HFFc6 (cell line): ENCODE measurements around the gene SHD. TPM values are rescaled to one million over a fixed set of nuclear protein-coding genes. Genes with fewer than 3 reads are reported as not detected.

ENCODE experiments used
- DNase-seq: peaks from one replicate; pipeline ENCODE4 v3.0.0-alpha.2; 2018
- H3K27ac Mint-ChIP-seq: 2 replicates; pipeline ENCODE4 v1.8.0; 2020; ENCODE audit warnings: mild to moderate bottlenecking, mixed read lengths
- H3K27me3 Mint-ChIP-seq: 2 replicates; pipeline ENCODE4 v1.8.0; 2021; ENCODE audit warnings: mild to moderate bottlenecking, moderate library complexity, mixed read lengths; ENCODE audit not compliant: insufficient read depth
- H3K36me3 Mint-ChIP-seq: 2 replicates; pipeline ENCODE4 v1.8.0; 2021; ENCODE audit warnings: low read depth, mixed read lengths
- H3K4me1 Mint-ChIP-seq: 2 replicates; pipeline ENCODE4 v1.8.0; 2020; ENCODE audit warnings: low read depth, mixed read lengths
- H3K4me3 Mint-ChIP-seq: 2 replicates; pipeline ENCODE4 v1.8.0; 2020; ENCODE audit warnings: mild to moderate bottlenecking, moderate library complexity, mixed read lengths
- H3K9me3 Mint-ChIP-seq: 2 replicates; pipeline ENCODE4 v1.8.0; 2020; ENCODE audit warnings: mild to moderate bottlenecking, mixed read lengths
- total RNA-seq, 6 experiments: library from RNA; stranded (reverse); fragmentation: NEBNext Ultra II Directional; extraction: Animal tissue kit (Norgen Biotek cat#: 25700); gene quantifications; 2 replicates in 1 of 6; 3 replicates in 5 of 6; pipeline ENCODE4 v1.2.3, GENCODE V29; 2021
- TF ChIP-seq, protein P1 (sequence below): fragments of 200-600 bp; sonication (generic); IDR thresholded peaks from 2 replicates; pipeline ENCODE4 v1.5.0; 2021; ENCODE audit warnings: antibody characterized with exemption, mild to moderate bottlenecking

The SHD gene
- total RNA-seq, 6 experiments from 2014 or later: not detected

GRCh38 chr19:4246767-4247593 is 32.1 kb upstream of the SHD start, which contains the start of gene YJU2:
TSS of gene YJU2 (plus strand) at chr19:4247080. CDS start at chr19:4247147, 67 bp downstream.
- peak; percentile 98 for DNase-seq
- Mint-ChIP-seq H3K27ac (peak within 1 kb of the TSS; percentile 100), H3K4me1 (peaks cover 5% of the 10 kb centered on the region), H3K9me3 (peaks cover 4% of the 10 kb centered on the region), H3K36me3 (peaks cover 24% of the 10 kb centered on the region), H3K27me3 (peaks cover 9% of the 10 kb centered on the region), H3K4me3 (peak within 1 kb of the TSS; percentile 98)
- TF ChIP-seq, protein P1, sequence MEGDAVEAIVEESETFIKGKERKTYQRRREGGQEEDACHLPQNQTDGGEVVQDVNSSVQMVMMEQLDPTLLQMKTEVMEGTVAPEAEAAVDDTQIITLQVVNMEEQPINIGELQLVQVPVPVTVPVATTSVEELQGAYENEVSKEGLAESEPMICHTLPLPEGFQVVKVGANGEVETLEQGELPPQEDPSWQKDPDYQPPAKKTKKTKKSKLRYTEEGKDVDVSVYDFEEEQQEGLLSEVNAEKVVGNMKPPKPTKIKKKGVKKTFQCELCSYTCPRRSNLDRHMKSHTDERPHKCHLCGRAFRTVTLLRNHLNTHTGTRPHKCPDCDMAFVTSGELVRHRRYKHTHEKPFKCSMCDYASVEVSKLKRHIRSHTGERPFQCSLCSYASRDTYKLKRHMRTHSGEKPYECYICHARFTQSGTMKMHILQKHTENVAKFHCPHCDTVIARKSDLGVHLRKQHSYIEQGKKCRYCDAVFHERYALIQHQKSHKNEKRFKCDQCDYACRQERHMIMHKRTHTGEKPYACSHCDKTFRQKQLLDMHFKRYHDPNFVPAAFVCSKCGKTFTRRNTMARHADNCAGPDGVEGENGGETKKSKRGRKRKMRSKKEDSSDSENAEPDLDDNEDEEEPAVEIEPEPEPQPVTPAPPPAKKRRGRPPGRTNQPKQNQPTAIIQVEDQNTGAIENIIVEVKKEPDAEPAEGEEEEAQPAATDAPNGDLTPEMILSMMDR: peak; percentile 74

DNA sequence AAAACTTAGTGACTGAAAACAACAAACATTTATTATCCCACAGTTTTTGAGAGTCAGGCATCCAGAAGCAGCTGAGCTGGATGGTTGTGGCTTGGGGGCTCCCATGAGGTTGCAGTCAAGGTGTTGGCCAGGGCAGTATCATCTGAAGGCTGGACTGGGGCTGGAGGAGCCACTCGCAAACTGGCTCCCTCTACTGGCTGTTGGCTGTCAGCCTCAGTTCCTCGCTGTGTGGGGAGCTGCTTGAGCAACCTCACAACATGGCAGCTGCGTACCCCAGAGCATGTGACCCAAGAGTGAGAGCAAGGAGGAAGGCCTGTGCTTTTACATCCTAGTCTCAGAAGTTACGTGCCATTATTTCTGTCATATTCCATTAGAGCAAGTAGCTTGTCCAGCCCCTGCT is 22.5 kb upstream of the SHD start:
- H3K4me3 Mint-ChIP-seq: no peak overlapping the region
- TF ChIP-seq, protein P1: peak; percentile 41; the same call in 1 of the 2 replicates
- H3K27me3 Mint-ChIP-seq: no peaks in the 10 kb centered on the region; the same call in none of the 2 replicates
- no peaks in the 10 kb centered on the region for H3K4me1 Mint-ChIP-seq
- DNase-seq: no peak
- H3K27ac Mint-ChIP-seq: no peak overlapping the region
- H3K36me3 Mint-ChIP-seq: peaks cover 38% of the 10 kb centered on the region
- no peaks in the 10 kb centered on the region; the same call in 1 of the 2 replicates for H3K9me3 Mint-ChIP-seq

DNA sequence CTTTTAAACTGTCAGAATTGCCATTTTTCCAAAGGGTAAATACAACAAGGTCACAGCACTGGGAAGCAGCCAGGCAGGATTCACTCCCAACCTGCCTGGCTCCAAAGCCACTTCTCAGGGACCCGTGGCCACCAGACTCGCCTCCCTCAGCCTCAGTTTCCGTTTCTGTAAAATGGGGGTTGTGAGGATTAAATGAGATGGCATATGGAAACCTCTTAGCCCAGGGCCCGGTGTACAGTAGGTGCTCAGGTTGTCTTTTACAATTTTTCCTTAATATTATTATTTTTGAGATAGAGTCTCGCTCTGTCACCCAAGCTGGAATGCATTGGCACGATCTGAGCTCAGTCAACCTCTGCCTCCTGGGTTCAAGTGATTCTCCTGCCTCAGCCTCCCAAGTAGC is 22.0 kb upstream of the SHD start:
- no peak overlapping the region for H3K27ac Mint-ChIP-seq
- no peaks in the 10 kb centered on the region for H3K4me1 Mint-ChIP-seq
- no peak for DNase-seq
- no peaks in the 10 kb centered on the region; the same call in none of the 2 replicates for H3K27me3 Mint-ChIP-seq
- TF ChIP-seq, protein P1: no peak
- H3K36me3 Mint-ChIP-seq: peaks cover 38% of the 10 kb centered on the region
- H3K9me3 Mint-ChIP-seq: no peaks in the 10 kb centered on the region; the same call in 1 of the 2 replicates
- no peak overlapping the region for H3K4me3 Mint-ChIP-seq

DNA sequence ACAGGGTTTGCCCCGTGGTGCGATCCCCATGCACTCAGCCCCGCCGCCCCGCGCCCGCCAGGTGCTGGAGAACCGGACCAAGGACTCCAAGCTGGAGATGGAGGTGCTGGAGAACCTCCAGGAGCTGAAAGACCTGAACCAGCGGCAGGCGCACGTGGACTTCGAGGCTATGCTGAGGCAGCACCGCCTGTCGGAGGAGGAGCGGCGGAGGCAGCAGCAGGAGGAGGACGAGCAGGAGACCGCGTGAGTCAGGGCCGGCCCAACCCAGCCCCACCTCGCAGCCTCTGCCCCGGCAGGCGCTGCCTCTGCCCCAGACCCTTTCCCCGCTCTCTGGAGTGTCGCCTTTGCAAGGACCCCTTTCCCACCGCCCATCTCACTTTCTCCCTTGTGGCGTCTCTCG is 20.9 kb upstream of the SHD start:
- Mint-ChIP-seq H3K36me3 (peaks cover 31% of the 10 kb centered on the region), H3K4me3 (no peak overlapping the region), H3K9me3 (no peaks in the 10 kb centered on the region; the same call in 1 of the 2 replicates), H3K27me3 (no peaks in the 10 kb centered on the region; the same call in none of the 2 replicates), H3K27ac (no peak overlapping the region), H3K4me1 (no peaks in the 10 kb centered on the region)
- TF ChIP-seq, protein P1: no peak
- DNase-seq: no peak

DNA sequence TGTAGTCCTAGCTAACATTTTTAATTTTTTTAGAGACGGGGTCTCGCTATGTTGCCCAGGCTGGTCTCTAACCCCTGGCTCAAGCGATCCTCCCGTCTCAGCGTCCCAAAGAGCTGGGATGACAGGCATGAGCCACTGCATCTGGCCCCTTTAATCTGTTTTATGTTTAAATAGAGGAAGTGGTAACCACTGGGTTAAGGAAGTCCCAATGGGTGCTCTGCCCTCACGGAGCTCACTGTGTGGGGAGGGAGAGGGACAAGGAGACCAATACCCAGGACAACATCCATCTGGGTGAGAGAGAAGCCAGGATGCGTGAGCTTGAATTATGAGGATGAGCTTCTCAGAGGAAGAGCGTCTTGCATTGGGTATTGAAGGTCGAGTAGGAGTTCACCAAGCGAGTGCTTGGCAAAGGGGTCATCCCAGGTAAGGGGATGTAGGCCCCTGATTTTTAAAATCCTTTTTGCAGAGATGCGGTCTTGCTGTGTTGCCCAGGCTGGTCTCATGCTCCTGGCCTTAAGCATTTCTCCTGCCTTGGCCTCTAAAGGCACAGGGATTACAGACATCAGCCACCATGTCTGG is 18.4 kb upstream of the SHD start:
- H3K4me1 Mint-ChIP-seq: no peaks in the 10 kb centered on the region
- TF ChIP-seq, protein P1: no peak
- no peaks in the 10 kb centered on the region for H3K9me3 Mint-ChIP-seq
- DNase-seq: no peak
- no peak overlapping the region for H3K4me3 Mint-ChIP-seq
- no peaks in the 10 kb centered on the region; the same call in 1 of the 2 replicates for H3K27me3 Mint-ChIP-seq
- H3K36me3 Mint-ChIP-seq: peaks cover 17% of the 10 kb centered on the region
- H3K27ac Mint-ChIP-seq: no peak overlapping the region
